Ovary (tissue), 9 donors: ENCODE results near the gene KRTAP5-4. TPM values are rescaled to one million over a fixed set of nuclear protein-coding genes. Genes with fewer than 3 reads are reported as not detected.

Source experiments
- DNase-seq, 5 donors: peaks; one replicate each; pipeline ENCODE4 v3.0.0-alpha.2; 2019 to 2020
- H3K27ac ChIP-seq, 2 donors: fragments of 200-600 bp; one replicate each; pipeline versions ENCODE4 v1.5.1 to v1.8.0; 2019 to 2022
- H3K27me3 ChIP-seq: fragments of 200-600 bp; one replicate; pipeline ENCODE4 v1.8.0; 2022
- H3K36me3 ChIP-seq: fragments of 200-600 bp; sonication (generic); one replicate; pipeline ENCODE4 v1.5.1; 2019
- H3K4me1 ChIP-seq: one replicate; pipeline ENCODE4 v1.8.1; 2013; ENCODE audit warnings: mild to moderate bottlenecking, moderate library complexity; ENCODE audit not compliant: insufficient read depth
- H3K4me3 ChIP-seq: fragments of 200-600 bp; sonication (generic); one replicate; pipeline ENCODE4 v1.5.1; 2017
- H3K9me3 ChIP-seq, 2 donors: fragments of 200-600 bp in 1 of 2; sonication (generic) in 1 of 2; one replicate each; pipeline versions ENCODE4 v1.5.1 to v1.8.1; 2013 to 2019; ENCODE audit warnings: mild to moderate bottlenecking in 1 of 2, moderate library complexity in 1 of 2
- CTCF ChIP-seq, 3 donors: fragments of 450-650 bp in 2 of 3; fragments of 200-600 bp in 1 of 3; IDR thresholded peaks; one replicate each; pipeline versions ENCODE4 v1.5.1 to v1.8.0; 2016 to 2022; ENCODE audit warnings: antibody characterized with exemption in 3 of 3, mild to moderate bottlenecking in 1 of 3
- EP300 ChIP-seq: sonication (generic); formaldehyde crosslinking; IDR thresholded peaks from one replicate; pipeline ENCODE4 v1.6.1; 2017; ENCODE audit warnings: antibody characterized with exemption
- POLR2A ChIP-seq: fragments of 450-650 bp; IDR thresholded peaks from one replicate; pipeline ENCODE4 v1.6.1; 2017; ENCODE audit warnings: antibody characterized with exemption, mild to moderate bottlenecking, moderate library complexity
- WGBS, 3 donors: extraction: QIAGEN DNeasy Blood & Tissue Kit in 1 of 3; methylation state at CpG; one replicate each; pipeline versions ENCODE4 v1.1.5 to v1.1.7; 2013 to 2017; 5-methylcytosine and 5-hydroxymethylcytosine counted together
- intact Hi-C, 4 donors: fragments of 100-400 bp; cut with DNase I; formaldehyde crosslinking; loops; one replicate each; pipeline versions ENCODE4 v1.11.0 to v1.15.1; 2022 to 2023
- polyA plus RNA-seq, 2 donors: library from polyadenylated mRNA; stranded (reverse); fragments of 200-250 nt in 1 of 2; fragments of 350-450 nt in 1 of 2; fragmentation: Illumina TruSeq in 1 of 2; extraction: RNeasy Lipid Tissue Mini Kit (QIAGEN cat#74804) in 1 of 2; gene quantifications; one replicate each; pipeline ENCODE4 v1.2.3, GENCODE V29; 2013 to 2014
- total RNA-seq, 7 donors: library from RNA; depleted of rRNA in 2 of 7; stranded (reverse); fragments of >200 nt in 2 of 7; fragmentation: NEBNext Ultra II Directional in 3 of 7; extraction: Animal tissue kit (Norgen Biotek cat#: 25700) in 3 of 7; gene quantifications; one replicate each; pipeline versions ENCODE4 v1.1.0 to v1.2.4, GENCODE V29; 2016 to 2023
- donor health status: DM: no; HTN: no; CAD: no; lungs with moderate emphysema.
- donor health status: DM: no; HTN: no; CAD: no.
- donor health status: Bipolar disorder and iron deficiency.
- donor health status: DM: yes; HTN: yes; CAD: no.
- donor health status: DM: no; HTN: no; CAD: no.
- donor health status: DM: yes; HTN: yes; CAD: no.

The KRTAP5-4 gene
- total and polyA plus RNA-seq, 9 donors, result not detected

- Histone ChIP-seq H3K9me3 (no peaks in the 10 kb centered on the region), H3K27ac (no peak overlapping the region), H3K36me3 (no peaks in the 10 kb centered on the region), H3K4me3 (no peak overlapping the region), H3K4me1 (no peaks in the 10 kb centered on the region), H3K27me3 (no peaks in the 10 kb centered on the region)
- intact Hi-C loops, result no loop called here
- WGBS, 3 donors, result 85 to 88% (median 87%) methylated on average over 19 of the region's 19 CpGs
- no peak for TF ChIP-seq POLR2A
- no peak for TF ChIP-seq EP300
- TF ChIP-seq CTCF (IDR thresholded peaks at IDR 0.05), result no peak
- no peak for DNase-seq
Measured at GRCh38 chr11:1636291-1636950, 14.5 kb upstream of the KRTAP5-4 start.

DNA sequence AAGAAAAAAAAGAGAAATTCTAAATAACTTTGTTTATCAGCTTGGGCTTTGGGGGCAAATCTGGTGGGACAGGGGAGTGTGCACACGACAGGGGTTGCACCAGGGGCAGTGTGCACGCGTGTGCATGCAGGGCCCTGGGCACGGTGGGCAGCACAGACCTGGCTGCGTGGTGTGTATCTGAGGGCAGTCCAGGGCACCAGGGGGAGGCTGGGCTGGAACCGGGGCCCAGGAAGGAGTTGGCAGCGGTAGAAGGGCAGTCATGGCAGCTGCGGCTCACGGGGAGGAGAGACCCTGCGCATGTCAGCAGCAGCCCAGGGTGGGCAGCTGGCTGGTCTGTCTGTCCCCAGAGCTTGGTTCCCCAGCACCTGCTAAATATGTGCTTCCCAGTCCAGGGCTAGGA lies 11.9 kb upstream of the KRTAP5-4 start:
- intact Hi-C loops, result no loop called here
- 74 to 88% (median 80%) methylated on average over 10 of the region's 10 CpGs for WGBS, 3 donors
- no peaks in the 10 kb centered on the region for H3K4me1 ChIP-seq
- no peak for DNase-seq
- no peak overlapping the region for H3K27ac ChIP-seq
- TF ChIP-seq EP300 (no peak), CTCF (IDR thresholded peaks at IDR 0.05) (no peak), POLR2A (no peak)
- no peak overlapping the region for H3K4me3 ChIP-seq
- H3K36me3 ChIP-seq, result no peaks in the 10 kb centered on the region
- no peaks in the 10 kb centered on the region for H3K27me3 ChIP-seq
- H3K9me3 ChIP-seq, result no peaks in the 10 kb centered on the region

DNA sequence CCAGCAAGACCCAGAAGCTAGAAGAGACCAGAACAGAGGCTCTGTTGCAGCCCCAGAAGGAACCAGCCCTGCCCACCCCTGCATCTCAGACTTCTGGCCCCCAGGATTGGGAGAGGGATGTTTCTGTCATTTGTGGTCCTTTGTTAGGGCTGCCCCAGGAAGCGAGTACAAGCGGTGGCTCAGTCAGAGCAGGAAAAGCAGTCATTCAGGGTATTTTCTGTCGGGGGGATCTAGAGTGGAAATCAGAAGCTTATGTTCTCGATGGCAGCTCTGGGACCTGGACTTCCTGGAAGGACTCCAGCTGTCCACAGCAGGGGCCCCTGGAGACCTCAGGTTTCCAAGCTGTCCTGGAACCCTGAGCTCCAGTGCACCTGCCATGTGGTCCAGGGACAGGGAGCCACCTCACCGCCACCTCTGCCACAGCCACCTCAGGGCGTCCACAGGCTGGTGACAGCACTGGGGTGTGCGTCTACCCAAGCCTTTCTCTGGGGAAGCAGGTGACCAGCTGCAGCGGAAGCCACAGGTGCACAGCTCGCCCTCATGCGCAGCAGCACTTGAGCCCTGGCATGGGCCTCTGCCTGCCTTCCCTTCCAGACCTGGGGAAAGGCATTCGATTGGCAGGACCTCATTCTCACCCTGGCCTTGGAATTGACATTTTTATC lies 10.2 kb upstream of the KRTAP5-4 start:
- DNase-seq, result no peak
- no peak overlapping the region for H3K4me3 ChIP-seq
- no peaks in the 10 kb centered on the region for H3K9me3 ChIP-seq
- H3K27me3 ChIP-seq, result no peaks in the 10 kb centered on the region
- intact Hi-C loops, result no loop called here
- no peaks in the 10 kb centered on the region for H3K4me1 ChIP-seq
- no peaks in the 10 kb centered on the region for H3K36me3 ChIP-seq
- TF ChIP-seq EP300, result no peak
- TF ChIP-seq CTCF (IDR thresholded peaks at IDR 0.05), result no peak
- no peak for TF ChIP-seq POLR2A
- WGBS, 3 donors, result 65 to 74% (median 66%) methylated on average over 11 of the region's 11 CpGs
- H3K27ac ChIP-seq, result no peak overlapping the region

GRCh38 chr11:1631066-1631568 lies 9.2 kb upstream of the KRTAP5-4 start:
- no peaks in the 10 kb centered on the region for H3K36me3 ChIP-seq
- no peaks in the 10 kb centered on the region for H3K9me3 ChIP-seq
- 41 to 54% (median 41%) methylated on average over 13 of the region's 13 CpGs for WGBS, 3 donors
- H3K27me3 ChIP-seq, result no peaks in the 10 kb centered on the region
- H3K27ac ChIP-seq, result no peak overlapping the region
- H3K4me1 ChIP-seq, result no peaks in the 10 kb centered on the region
- no peak for TF ChIP-seq POLR2A
- no peak for TF ChIP-seq CTCF (IDR thresholded peaks at IDR 0.05)
- TF ChIP-seq EP300, result no peak
- H3K4me3 ChIP-seq, result no peak overlapping the region
- no peak for DNase-seq
- intact Hi-C loops, result no loop called here
